ENCODE measurements around the gene RPH3AL. TPM values are rescaled to one million over a fixed set of nuclear protein-coding genes. Genes with fewer than 3 reads are reported as not detected.

The RPH3AL gene
- polyA plus RNA-seq, 3 donors: 0.71 to 1.9 (median 1.5) TPM

DNA sequence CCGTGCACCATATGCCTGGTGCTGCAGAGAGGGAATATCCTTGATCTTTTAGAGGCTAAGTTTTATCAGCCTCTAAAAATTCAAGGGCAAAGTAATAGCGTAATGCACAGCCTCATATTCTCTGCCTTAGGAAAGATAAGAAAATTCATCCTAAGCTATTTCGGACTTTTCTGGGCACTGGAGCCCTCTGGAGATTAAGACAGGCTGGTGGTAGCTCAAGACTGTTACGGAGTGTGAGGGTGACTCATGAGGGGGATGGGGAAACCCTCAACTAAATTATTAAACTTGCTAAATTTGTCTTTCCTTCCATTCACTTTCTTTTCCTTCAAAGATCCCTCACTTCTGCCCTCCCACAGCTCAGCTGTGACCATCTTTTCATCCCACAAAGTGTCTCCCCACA is 73.3 kb downstream of the RPH3AL start:
- Histone ChIP-seq H3K36me3 (replicated peaks in 1 of 2; ENCODE audit: control insufficient read depth in 1 of 2, insufficient read depth in 2 of 2, low read length in 2 of 2) (no peaks in the 10 kb centered on the region), H3K4me2 (replicated peaks; ENCODE audit: extremely low read depth, low read length, poor library complexity, severe bottlenecking) (no peak overlapping the region), H3K4me1 (ENCODE audit: control insufficient read depth in 1 of 2, insufficient read depth in 2 of 2, low read length in 2 of 2) (peaks cover 0 to 16% of the 10 kb centered on the region in 2 donors), H3K9ac (ENCODE audit: insufficient read depth, low read length, poor library complexity, severe bottlenecking) (no peak overlapping the region), H3K27me3 (ENCODE audit: control insufficient read depth in 2 of 2, insufficient read depth in 2 of 2, low read length in 2 of 2) (no peaks in the 10 kb centered on the region), H4K20me1 (ENCODE audit: insufficient read depth, low read length) (no peaks in the 10 kb centered on the region), H3K79me2 (ENCODE audit: insufficient read depth, low read length) (no peaks in the 10 kb centered on the region), H3K4me3 (replicated peaks in 1 of 3; ENCODE audit: low read depth in 2 of 3, low read length in 3 of 3) (no peak overlapping the region), H3K27ac (ENCODE audit: low read depth in 1 of 2, low read length in 2 of 2) (no peak overlapping the region), H2AFZ (ENCODE audit: insufficient read depth, low read depth, low read length, poor library complexity, severe bottlenecking) (no peak overlapping the region), H3K9me3 (replicated peaks in 1 of 2; ENCODE audit: control insufficient read depth in 1 of 2, insufficient read depth in 1 of 2, low read length in 2 of 2) (no peaks in the 10 kb centered on the region)
- Mint-ChIP-seq H3K9me3 (peaks cover 0 to 7% (median 4%) of the 10 kb centered on the region in 7 donors), H3K4me3 (no peak overlapping the region), H3K4me1 (peaks cover 25% of the 10 kb centered on the region), H3K27me3 (ENCODE audit: low read depth in 3 of 3) (peaks cover 4 to 5% (median 5%) of the 10 kb centered on the region in 3 donors), H3K36me3 (peaks cover 0 to 3% of the 10 kb centered on the region in 2 donors), H3K27ac (no peak overlapping the region)
- intact Hi-C loops (cut with micrococcal nuclease): no loop called here
- WGBS (ENCODE audit: insufficient coverage): no CpG with 5 or more reads among the region's 4 CpGs
- TF ChIP-seq, protein P1, sequence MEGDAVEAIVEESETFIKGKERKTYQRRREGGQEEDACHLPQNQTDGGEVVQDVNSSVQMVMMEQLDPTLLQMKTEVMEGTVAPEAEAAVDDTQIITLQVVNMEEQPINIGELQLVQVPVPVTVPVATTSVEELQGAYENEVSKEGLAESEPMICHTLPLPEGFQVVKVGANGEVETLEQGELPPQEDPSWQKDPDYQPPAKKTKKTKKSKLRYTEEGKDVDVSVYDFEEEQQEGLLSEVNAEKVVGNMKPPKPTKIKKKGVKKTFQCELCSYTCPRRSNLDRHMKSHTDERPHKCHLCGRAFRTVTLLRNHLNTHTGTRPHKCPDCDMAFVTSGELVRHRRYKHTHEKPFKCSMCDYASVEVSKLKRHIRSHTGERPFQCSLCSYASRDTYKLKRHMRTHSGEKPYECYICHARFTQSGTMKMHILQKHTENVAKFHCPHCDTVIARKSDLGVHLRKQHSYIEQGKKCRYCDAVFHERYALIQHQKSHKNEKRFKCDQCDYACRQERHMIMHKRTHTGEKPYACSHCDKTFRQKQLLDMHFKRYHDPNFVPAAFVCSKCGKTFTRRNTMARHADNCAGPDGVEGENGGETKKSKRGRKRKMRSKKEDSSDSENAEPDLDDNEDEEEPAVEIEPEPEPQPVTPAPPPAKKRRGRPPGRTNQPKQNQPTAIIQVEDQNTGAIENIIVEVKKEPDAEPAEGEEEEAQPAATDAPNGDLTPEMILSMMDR (IDR thresholded peaks at IDR 0.05): no peak
- no peak for DNase-seq

DNA sequence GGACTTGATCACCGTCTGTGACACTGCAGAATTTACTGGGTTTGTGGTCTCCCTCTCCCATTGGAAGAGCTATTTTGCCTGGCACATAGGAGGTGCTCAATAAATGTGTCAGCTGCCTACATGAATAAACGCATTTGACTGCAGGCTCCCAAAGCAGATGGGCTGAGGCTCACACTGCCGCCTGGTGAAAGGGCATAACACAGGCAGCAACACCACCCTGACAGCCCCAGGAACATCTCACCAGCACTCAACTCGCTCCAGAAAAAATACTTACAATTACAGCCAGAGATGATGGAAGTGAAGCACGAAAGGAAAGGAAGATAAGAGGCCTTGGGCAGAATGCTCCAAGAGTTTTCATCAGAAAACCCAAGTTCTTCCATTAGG is 73.9 kb downstream of the RPH3AL start:
- intact Hi-C loops (cut with micrococcal nuclease): no loop called here
- Histone ChIP-seq H3K4me2 (replicated peaks; ENCODE audit: extremely low read depth, low read length, poor library complexity, severe bottlenecking) (no peak overlapping the region), H3K36me3 (replicated peaks in 1 of 2; ENCODE audit: control insufficient read depth in 1 of 2, insufficient read depth in 2 of 2, low read length in 2 of 2) (no peaks in the 10 kb centered on the region), H3K4me1 (ENCODE audit: control insufficient read depth in 1 of 2, insufficient read depth in 2 of 2, low read length in 2 of 2) (peaks cover 0 to 16% of the 10 kb centered on the region in 2 donors), H4K20me1 (ENCODE audit: insufficient read depth, low read length) (no peaks in the 10 kb centered on the region), H3K79me2 (ENCODE audit: insufficient read depth, low read length) (no peaks in the 10 kb centered on the region), H2AFZ (ENCODE audit: insufficient read depth, low read depth, low read length, poor library complexity, severe bottlenecking) (no peak overlapping the region), H3K9me3 (replicated peaks in 1 of 2; ENCODE audit: control insufficient read depth in 1 of 2, insufficient read depth in 1 of 2, low read length in 2 of 2) (no peaks in the 10 kb centered on the region), H3K4me3 (replicated peaks in 1 of 3; ENCODE audit: low read depth in 2 of 3, low read length in 3 of 3) (no peak overlapping the region), H3K27ac (ENCODE audit: low read depth in 1 of 2, low read length in 2 of 2) (no peak overlapping the region), H3K9ac (ENCODE audit: insufficient read depth, low read length, poor library complexity, severe bottlenecking) (no peak overlapping the region), H3K27me3 (ENCODE audit: control insufficient read depth in 2 of 2, insufficient read depth in 2 of 2, low read length in 2 of 2) (no peaks in the 10 kb centered on the region)
- Mint-ChIP-seq H3K27ac (no peak overlapping the region), H3K27me3 (ENCODE audit: low read depth in 3 of 3) (peaks cover 4 to 5% (median 5%) of the 10 kb centered on the region in 3 donors), H3K4me1 (peaks cover 25% of the 10 kb centered on the region), H3K36me3 (peaks cover 0 to 3% of the 10 kb centered on the region in 2 donors), H3K4me3 (no peak overlapping the region), H3K9me3 (peaks cover 0 to 7% (median 4%) of the 10 kb centered on the region in 7 donors)
- no peak for DNase-seq
- TF ChIP-seq, protein P1 (IDR thresholded peaks at IDR 0.05): no peak
- WGBS (ENCODE audit: insufficient coverage): 98% methylated on average over 4 of the region's 5 CpGs
